ENCODE results near the gene SPDYE4.

GRCh38 chr17:8713315-8713714, 45.0 kb downstream of the SPDYE4 start:
- TF ChIP-seq, protein P1, sequence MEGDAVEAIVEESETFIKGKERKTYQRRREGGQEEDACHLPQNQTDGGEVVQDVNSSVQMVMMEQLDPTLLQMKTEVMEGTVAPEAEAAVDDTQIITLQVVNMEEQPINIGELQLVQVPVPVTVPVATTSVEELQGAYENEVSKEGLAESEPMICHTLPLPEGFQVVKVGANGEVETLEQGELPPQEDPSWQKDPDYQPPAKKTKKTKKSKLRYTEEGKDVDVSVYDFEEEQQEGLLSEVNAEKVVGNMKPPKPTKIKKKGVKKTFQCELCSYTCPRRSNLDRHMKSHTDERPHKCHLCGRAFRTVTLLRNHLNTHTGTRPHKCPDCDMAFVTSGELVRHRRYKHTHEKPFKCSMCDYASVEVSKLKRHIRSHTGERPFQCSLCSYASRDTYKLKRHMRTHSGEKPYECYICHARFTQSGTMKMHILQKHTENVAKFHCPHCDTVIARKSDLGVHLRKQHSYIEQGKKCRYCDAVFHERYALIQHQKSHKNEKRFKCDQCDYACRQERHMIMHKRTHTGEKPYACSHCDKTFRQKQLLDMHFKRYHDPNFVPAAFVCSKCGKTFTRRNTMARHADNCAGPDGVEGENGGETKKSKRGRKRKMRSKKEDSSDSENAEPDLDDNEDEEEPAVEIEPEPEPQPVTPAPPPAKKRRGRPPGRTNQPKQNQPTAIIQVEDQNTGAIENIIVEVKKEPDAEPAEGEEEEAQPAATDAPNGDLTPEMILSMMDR (conservative IDR thresholded peaks at IDR 0.05 in 1 of 2, IDR thresholded peaks at IDR 0.05 in 1 of 2; ENCODE audit: extremely low read depth in 1 of 2, insufficient read depth in 1 of 2, low read depth in 1 of 2, low read length in 2 of 2): no peak
- TF ChIP-seq EZH2 (IDR thresholded peaks at IDR 0.05; ENCODE audit: borderline replicate concordance, low read length): no peak

All from mammary epithelial cell (primary cell).